Stimulated activated CD4-positive, alpha-beta T cell treated with anti-CD3 and anti-CD28 coated beads, TNF-alpha, amount 100 ng/mL, for 24 hours (primary cell): ENCODE data around the gene EBLN1.

Experiments used
- DNase-seq, 3 experiments: peaks; one replicate each; pipeline ENCODE4 v3.0.0-alpha.2; 2020; ENCODE audit warnings: low read depth in 3 of 3

EBLN1 gene

GRCh38 chr10:22217842-22218241, at the start of gene EBLN1:
TSS of gene EBLN1 (minus strand) at chr10:22218015. CDS start at chr10:22209983, 8,032 bp downstream.
- DNase-seq: no peak

- no peak for DNase-seq
Measured at GRCh38 chr10:22265839-22266537, 48.2 kb upstream of the EBLN1 start.

- DNase-seq: no peak
Measured at GRCh38 chr10:22263106-22263505, 45.3 kb upstream of the EBLN1 start.

- no peak for DNase-seq
Measured at GRCh38 chr10:22259280-22259679, 41.5 kb upstream of the EBLN1 start.

GRCh38 chr10:22258471-22258870, 40.7 kb upstream of the EBLN1 start:
- no peak for DNase-seq

- DNase-seq: peak; percentile 16 to 32 (median 17)
Measured at GRCh38 chr10:22253580-22253882, 35.7 kb upstream of the EBLN1 start.

GRCh38 chr10:22252801-22253579, 35.2 kb upstream of the EBLN1 start:
- DNase-seq: peak in 2 of 3 experiments; percentile 7 to 29

GRCh38 chr10:22252224-22252800, 34.5 kb upstream of the EBLN1 start:
- DNase-seq: peak; percentile 55 to 71 (median 65)

GRCh38 chr10:22251751-22252223, 34.0 kb upstream of the EBLN1 start:
- DNase-seq: peak; percentile 36 to 61 (median 42)

- DNase-seq: no peak
Measured at GRCh38 chr10:22250897-22251660, 33.3 kb upstream of the EBLN1 start.

GRCh38 chr10:22247636-22248035, 29.8 kb upstream of the EBLN1 start:
- no peak for DNase-seq

GRCh38 chr10:22246680-22247391, 29.0 kb upstream of the EBLN1 start:
- DNase-seq: peak in 2 of 3 experiments; percentile 13 to 38

GRCh38 chr10:22245567-22245966, 27.8 kb upstream of the EBLN1 start:
- no peak for DNase-seq

- no peak for DNase-seq
Measured at GRCh38 chr10:22244855-22245254, 27.0 kb upstream of the EBLN1 start.

GRCh38 chr10:22244001-22244400, 26.2 kb upstream of the EBLN1 start:
- DNase-seq: no peak

GRCh38 chr10:22243321-22243720, 25.5 kb upstream of the EBLN1 start:
- DNase-seq: no peak

GRCh38 chr10:22231260-22231659, 13.4 kb upstream of the EBLN1 start:
- no peak for DNase-seq

- no peak for DNase-seq
Measured at GRCh38 chr10:22230158-22230833, 12.5 kb upstream of the EBLN1 start.

GRCh38 chr10:22229802-22230157, 12.0 kb upstream of the EBLN1 start:
- no peak for DNase-seq

GRCh38 chr10:22228943-22229801, 11.4 kb upstream of the EBLN1 start:
- DNase-seq: peak; percentile 74 to 84 (median 80)
